ENCODE results near the gene EPHA4.

Gene EPHA4

DNA sequence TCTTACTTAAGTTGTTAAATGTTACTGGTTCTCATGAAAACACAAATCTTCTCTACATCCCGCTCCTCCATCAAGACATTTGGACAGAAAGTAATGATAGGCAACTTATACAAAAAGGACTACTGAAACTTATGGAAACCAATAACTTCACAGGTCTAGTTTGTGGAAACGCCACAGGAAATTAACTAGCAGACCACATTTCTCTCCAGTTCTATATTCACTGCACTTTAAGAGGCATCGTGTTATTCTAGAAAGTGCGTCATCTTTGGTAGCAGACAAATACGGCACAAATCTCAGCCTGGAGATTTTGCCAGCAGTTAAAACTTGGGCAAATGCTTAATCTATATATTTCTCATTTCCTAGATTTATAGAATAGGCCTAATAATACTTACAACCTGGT lies 164.3 kb downstream of the EPHA4 start:
- Histone ChIP-seq H3K9me3 (no peaks in the 10 kb centered on the region), H3K36me3 (no peaks in the 10 kb centered on the region), H3K27me3 (no peaks in the 10 kb centered on the region), H3K4me1 (no peaks in the 10 kb centered on the region), H3K4me3 (ENCODE audit: low read depth, low read length) (no peak overlapping the region)
- TF ChIP-seq, protein P1, sequence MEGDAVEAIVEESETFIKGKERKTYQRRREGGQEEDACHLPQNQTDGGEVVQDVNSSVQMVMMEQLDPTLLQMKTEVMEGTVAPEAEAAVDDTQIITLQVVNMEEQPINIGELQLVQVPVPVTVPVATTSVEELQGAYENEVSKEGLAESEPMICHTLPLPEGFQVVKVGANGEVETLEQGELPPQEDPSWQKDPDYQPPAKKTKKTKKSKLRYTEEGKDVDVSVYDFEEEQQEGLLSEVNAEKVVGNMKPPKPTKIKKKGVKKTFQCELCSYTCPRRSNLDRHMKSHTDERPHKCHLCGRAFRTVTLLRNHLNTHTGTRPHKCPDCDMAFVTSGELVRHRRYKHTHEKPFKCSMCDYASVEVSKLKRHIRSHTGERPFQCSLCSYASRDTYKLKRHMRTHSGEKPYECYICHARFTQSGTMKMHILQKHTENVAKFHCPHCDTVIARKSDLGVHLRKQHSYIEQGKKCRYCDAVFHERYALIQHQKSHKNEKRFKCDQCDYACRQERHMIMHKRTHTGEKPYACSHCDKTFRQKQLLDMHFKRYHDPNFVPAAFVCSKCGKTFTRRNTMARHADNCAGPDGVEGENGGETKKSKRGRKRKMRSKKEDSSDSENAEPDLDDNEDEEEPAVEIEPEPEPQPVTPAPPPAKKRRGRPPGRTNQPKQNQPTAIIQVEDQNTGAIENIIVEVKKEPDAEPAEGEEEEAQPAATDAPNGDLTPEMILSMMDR (IDR thresholded peaks at IDR 0.05; ENCODE audit: low read depth, low read length), result no peak
- no peak for DNase-seq

DNA sequence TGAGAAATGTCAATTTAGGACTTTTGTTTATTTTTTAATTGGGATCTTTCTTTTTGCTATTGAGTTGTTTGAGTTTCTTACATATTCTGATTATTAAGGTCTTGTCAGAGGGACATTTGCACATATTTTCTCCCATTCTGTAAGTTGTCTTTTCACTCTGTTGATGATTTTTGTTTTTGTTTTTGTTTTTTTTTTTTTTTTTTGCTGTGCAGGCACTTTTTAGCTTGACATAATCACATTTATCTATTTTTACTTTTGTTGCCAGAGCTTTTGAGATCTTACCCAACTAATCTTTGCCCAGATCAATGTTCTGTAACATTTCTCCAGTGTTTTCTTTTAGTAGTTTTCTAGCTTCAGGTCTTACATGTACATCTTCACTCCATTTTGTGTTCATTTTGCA lies 166.6 kb downstream of the EPHA4 start:
- DNase-seq, result no peak
- TF ChIP-seq, protein P1 (IDR thresholded peaks at IDR 0.05; ENCODE audit: low read depth, low read length), result no peak
- no peaks in the 10 kb centered on the region for H3K36me3 ChIP-seq
- no peaks in the 10 kb centered on the region for H3K27me3 ChIP-seq
- no peaks in the 10 kb centered on the region for H3K4me1 ChIP-seq
- no peaks in the 10 kb centered on the region for H3K9me3 ChIP-seq
- H3K4me3 ChIP-seq (ENCODE audit: low read depth, low read length), result no peak overlapping the region

DNA sequence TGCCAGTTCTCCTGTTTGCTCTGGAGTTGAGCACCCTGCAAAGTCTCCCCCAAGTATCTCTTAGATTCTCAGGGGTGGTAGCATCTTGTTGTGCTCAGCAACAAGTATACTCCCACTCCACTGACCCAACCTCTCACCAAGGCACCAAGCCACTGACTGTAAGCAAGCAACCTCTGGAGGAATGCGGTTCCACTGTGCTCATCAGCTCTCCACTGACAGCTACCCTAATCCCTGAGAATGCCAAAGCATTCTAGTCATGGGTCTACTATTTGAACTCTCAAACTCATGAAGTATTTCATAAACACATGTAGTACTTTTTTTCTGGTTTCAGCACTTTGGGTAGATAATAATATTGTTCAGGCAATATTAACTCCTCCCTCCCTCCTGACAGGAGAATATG lies 170.0 kb downstream of the EPHA4 start:
- Histone ChIP-seq H3K9me3 (no peaks in the 10 kb centered on the region), H3K27me3 (no peaks in the 10 kb centered on the region), H3K36me3 (no peaks in the 10 kb centered on the region), H3K4me3 (ENCODE audit: low read depth, low read length) (no peak overlapping the region), H3K4me1 (no peaks in the 10 kb centered on the region)
- no peak for DNase-seq
- TF ChIP-seq, protein P1 (IDR thresholded peaks at IDR 0.05; ENCODE audit: low read depth, low read length), result no peak

DNA sequence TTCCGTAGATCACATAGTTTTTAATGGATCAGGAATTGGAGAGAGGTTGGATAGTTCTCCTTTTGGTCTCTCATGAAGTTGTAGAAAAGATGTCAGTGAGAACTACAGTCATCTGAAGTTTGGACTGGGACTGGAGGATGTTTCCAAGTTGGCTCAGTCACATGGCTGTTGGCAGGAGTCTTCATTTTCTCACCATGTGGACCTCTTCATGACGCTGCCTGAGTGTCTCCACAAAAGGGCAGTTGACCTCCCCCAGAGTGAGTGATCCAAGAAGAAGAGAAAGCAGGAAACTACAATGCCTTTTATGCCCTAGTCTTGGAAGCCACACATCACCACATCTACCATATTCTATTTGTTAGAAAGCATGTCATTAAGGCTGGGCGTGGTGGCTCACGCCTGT lies 171.7 kb downstream of the EPHA4 start:
- no peak for DNase-seq
- TF ChIP-seq, protein P1 (IDR thresholded peaks at IDR 0.05; ENCODE audit: low read depth, low read length), result no peak
- Histone ChIP-seq H3K4me1 (no peaks in the 10 kb centered on the region), H3K4me3 (ENCODE audit: low read depth, low read length) (no peak overlapping the region), H3K36me3 (no peaks in the 10 kb centered on the region), H3K9me3 (no peaks in the 10 kb centered on the region), H3K27me3 (no peaks in the 10 kb centered on the region)

DNA sequence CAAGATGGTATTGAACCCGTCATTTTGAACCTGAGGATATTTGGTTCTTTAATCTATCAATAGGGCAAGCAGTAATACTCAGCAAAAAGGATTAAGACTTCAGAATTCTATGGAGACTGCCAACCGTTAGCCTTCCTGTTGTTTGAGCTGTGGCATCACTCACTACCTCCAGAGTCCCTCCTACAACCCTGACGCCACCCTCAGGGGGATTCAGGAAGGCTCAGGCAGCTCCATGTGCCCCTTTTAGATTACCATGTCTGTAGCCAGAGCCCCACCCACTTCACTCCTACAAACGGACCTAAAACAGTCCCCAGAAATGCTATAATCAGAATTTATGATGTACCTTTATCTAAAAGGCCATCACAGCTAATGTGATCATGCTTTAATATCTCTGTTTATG lies 172.9 kb downstream of the EPHA4 start:
- no peaks in the 10 kb centered on the region for H3K36me3 ChIP-seq
- no peak for DNase-seq
- H3K4me3 ChIP-seq (ENCODE audit: low read depth, low read length), result no peak overlapping the region
- H3K9me3 ChIP-seq, result no peaks in the 10 kb centered on the region
- H3K4me1 ChIP-seq, result no peaks in the 10 kb centered on the region
- no peaks in the 10 kb centered on the region for H3K27me3 ChIP-seq
- TF ChIP-seq, protein P1 (IDR thresholded peaks at IDR 0.05; ENCODE audit: low read depth, low read length), result no peak

DNA sequence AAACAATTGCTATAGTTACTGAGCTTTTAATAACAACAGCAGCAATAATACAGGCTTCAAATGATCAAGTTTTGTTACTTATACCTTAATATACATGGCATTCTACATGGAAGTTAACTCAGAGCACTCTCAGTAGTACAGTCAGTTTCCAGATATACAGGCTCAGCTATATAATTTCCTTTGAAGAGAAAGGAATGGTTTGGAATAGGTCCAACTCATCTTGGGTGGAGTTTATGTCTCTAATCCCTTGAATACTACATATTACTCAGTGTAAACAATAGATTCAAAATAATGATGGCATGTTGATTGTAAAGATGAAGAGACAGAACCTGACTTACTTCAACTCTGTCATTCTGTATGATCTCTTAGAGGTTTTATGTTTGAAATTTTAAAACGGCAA lies 174.9 kb downstream of the EPHA4 start:
- no peaks in the 10 kb centered on the region for H3K27me3 ChIP-seq

More for the DNA sequence above, 174.9 kb downstream of the EPHA4 start:
- H3K4me3 ChIP-seq (ENCODE audit: low read depth, low read length), result no peak overlapping the region
- H3K9me3 ChIP-seq, result no peaks in the 10 kb centered on the region
- DNase-seq, result no peak
- H3K36me3 ChIP-seq, result no peaks in the 10 kb centered on the region
- TF ChIP-seq, protein P1 (IDR thresholded peaks at IDR 0.05; ENCODE audit: low read depth, low read length), result no peak
- no peaks in the 10 kb centered on the region for H3K4me1 ChIP-seq
